Lower lobe of right lung (tissue), 2 donors: Measurements from ENCODE around the gene KAT2A. TPM values are rescaled to one million over a fixed set of nuclear protein-coding genes. Genes with fewer than 3 reads are reported as not detected.

Experiments
- ATAC-seq, 2 donors: fragments of 200-7000 bp; cut with Tn5 transposase; one replicate each; pipeline ENCODE4 v1.9.1; 2020 to 2022; ENCODE audit warnings: mild to moderate bottlenecking in 2 of 2, moderate library complexity in 2 of 2
- DNase-seq: peaks from one replicate; pipeline ENCODE4 v3.0.0-alpha.2; 2020
- H3K27ac ChIP-seq: fragments of 200-600 bp; one replicate; pipeline ENCODE4 v1.8.0; 2022
- H3K27me3 ChIP-seq: fragments of 200-600 bp; one replicate; pipeline ENCODE4 v1.8.0; 2022; ENCODE audit warnings: low read depth
- H3K36me3 ChIP-seq: fragments of 200-600 bp; one replicate; pipeline ENCODE4 v1.8.0; 2022; ENCODE audit warnings: mild to moderate bottlenecking
- H3K4me1 ChIP-seq: fragments of 200-600 bp; one replicate; pipeline ENCODE4 v1.8.0; 2022
- H3K4me3 ChIP-seq: fragments of 200-600 bp; one replicate; pipeline ENCODE4 v1.8.0; 2022; ENCODE audit warnings: mild to moderate bottlenecking
- H3K9me3 ChIP-seq: fragments of 200-600 bp; one replicate; pipeline ENCODE4 v1.8.0; 2022
- intact Hi-C: fragments of 100-400 bp; cut with DNase I; formaldehyde crosslinking; loops from one replicate; pipeline ENCODE4 v1.11.0; 2022
- total RNA-seq: library from RNA; stranded (reverse); fragmentation: NEBNext Ultra II Directional; extraction: Animal tissue kit (Norgen Biotek cat#: 25700); gene quantifications from one replicate; pipeline ENCODE4 v1.2.1, GENCODE V29; 2021
- TF ChIP-seq, protein P1 (sequence below): fragments of 200-600 bp; IDR thresholded peaks from one replicate; pipeline ENCODE4 v1.8.0; 2022; ENCODE audit warnings: antibody characterized with exemption, mild to moderate bottlenecking
- donor health status: DM: no; HTN: yes; CAD: no; lungs with severe emphysema.

Gene KAT2A
- total RNA-seq, 1 donor from 2014 or later: 41.6 TPM

DNA sequence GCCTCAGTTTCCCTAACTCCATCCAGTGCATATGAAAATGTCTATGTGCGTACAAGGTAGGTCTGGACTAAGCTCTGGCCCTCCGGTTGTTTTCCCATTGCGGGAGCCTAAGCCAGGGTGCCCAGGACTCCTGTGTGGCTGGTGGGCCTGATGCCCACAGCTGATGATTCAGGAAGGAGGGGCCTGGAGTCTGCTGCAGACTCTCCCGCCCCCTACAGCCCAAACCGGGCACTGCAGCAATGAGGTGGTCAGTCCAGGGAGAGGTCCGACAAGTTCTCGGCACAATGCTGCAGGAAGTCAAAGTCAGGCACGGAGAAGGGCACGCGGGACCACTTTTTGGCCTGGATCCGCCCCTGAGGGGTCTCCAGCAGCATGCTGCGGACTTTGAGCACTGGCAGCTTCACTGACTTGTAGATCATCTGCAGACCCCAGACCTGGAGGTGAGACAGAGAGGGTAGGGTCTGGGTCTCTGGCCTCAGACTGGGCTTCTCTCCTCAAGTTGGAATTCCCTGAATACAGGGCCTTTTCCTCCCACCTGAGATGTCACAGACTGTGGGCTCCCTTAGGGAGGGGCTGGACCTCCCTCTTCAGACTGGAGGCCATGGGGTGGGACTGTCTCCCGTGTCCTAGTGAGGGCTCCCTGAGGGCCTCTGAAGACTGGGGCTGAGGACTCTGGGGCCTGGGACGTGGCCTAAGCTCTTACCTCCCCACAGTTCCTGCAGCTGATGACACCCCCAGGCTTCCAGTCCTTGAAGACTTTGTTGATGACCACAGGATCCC, 19.5 kb downstream of the KAT2A start:
- Histone ChIP-seq H3K27me3 (peaks cover 17% of the 10 kb centered on the region), H3K27ac (no peak overlapping the region), H3K4me1 (peaks cover 8% of the 10 kb centered on the region), H3K9me3 (no peaks in the 10 kb centered on the region), H3K4me3 (no peak overlapping the region), H3K36me3 (peaks cover 27% of the 10 kb centered on the region)
- ATAC-seq: peak; percentile 73 to 86
- TF ChIP-seq, protein P1, sequence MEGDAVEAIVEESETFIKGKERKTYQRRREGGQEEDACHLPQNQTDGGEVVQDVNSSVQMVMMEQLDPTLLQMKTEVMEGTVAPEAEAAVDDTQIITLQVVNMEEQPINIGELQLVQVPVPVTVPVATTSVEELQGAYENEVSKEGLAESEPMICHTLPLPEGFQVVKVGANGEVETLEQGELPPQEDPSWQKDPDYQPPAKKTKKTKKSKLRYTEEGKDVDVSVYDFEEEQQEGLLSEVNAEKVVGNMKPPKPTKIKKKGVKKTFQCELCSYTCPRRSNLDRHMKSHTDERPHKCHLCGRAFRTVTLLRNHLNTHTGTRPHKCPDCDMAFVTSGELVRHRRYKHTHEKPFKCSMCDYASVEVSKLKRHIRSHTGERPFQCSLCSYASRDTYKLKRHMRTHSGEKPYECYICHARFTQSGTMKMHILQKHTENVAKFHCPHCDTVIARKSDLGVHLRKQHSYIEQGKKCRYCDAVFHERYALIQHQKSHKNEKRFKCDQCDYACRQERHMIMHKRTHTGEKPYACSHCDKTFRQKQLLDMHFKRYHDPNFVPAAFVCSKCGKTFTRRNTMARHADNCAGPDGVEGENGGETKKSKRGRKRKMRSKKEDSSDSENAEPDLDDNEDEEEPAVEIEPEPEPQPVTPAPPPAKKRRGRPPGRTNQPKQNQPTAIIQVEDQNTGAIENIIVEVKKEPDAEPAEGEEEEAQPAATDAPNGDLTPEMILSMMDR: peak; percentile 86
- DNase-seq: peak; percentile 80
- intact Hi-C loops: no loop called here

DNA sequence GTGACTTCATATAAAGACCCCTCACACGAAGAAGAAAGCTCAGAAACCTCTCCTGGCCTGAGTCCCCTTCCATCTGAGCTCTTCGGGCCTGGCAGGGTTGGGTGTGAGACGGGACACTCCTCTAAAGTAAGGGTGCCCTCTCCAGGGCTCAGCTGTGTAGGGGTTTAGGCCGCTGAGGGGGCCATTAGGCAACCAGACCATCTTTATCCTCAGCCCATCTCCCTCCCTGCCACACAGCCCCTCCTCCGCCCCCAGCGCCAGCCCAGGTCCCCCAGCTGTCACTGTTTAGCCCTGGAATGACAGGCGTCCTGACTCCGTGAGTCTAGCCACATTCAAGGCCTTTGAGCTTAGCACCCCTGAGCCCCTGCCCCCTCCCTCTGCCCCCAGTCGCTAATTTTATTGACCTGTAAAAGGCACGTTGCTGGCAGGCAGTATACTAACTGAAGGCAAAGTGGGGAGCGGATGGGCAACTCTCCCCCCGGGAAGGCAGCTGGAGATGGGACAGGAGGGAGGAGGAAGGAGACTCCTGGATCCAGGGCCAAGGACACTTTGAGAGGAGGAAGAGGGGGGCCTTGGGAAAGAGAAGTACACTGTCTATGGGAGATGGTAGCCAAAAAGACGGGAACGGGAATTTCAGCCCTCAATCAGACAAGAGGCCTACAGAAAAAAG, 22.3 kb downstream of the KAT2A start:
- intact Hi-C loops: no loop called here
- ATAC-seq: no peak
- no peak for DNase-seq
- TF ChIP-seq, protein P1: no peak
- peaks cover 6% of the 10 kb centered on the region for H3K36me3 ChIP-seq
- peaks cover 8% of the 10 kb centered on the region for H3K4me1 ChIP-seq
- no peaks in the 10 kb centered on the region for H3K9me3 ChIP-seq
- no peak overlapping the region for H3K27ac ChIP-seq
- H3K4me3 ChIP-seq: no peak overlapping the region
- peaks cover 27% of the 10 kb centered on the region for H3K27me3 ChIP-seq

DNA sequence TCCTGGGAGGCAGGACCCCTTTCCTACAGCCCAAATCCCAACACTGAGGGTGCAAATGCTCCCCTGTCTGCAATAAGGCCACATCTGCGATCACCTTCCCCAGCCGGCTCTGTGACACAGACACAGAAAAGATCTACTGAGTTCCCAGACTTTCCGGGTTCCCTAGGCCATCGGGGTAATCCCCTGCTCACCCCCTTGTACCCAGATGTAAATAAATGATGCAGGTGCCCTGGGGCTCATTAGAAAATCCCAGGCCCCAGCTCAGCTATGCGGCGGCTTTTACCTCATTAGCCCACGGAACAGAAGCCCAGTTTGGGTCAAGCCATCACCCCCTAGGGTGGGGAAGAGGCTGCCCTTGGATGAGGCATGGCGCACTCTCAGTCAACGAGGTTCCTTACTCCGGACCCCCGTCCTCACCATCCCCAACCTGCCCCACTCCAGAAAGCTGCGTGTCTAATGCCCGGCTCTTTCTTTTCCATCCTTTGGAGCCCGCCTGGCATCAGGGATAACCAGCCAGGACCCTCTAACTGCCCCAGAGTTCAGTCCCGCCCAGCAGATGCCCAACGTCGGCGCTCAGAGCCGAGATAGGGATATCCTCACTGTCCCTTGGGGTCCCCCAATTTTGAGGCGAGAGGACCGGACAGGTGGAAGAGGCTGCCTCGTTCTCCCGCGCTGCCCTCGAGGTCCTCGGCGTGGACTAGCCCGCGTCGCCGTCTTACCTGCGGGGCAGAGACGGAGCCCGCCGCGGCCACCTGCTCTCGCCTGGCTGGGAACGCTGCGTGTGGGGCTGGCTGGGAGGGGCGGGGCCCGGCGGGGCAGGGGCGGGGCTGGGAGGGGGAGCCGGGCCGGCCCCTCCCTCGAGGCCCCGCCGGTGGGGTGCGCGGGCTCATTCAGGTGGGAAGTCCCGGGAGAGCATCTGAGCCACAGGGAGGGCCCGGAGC, 23.2 kb downstream of the KAT2A start, which contains the start of gene ZNF385C:
Gene ZNF385C (minus strand): TSS at position 783 of the 941 bp plus-strand sequence. CDS start 35,417 bp downstream, outside the sequence.
- no peak for DNase-seq
- TF ChIP-seq, protein P1: no peak
- Histone ChIP-seq H3K27ac (no peak within 1 kb of the TSS), H3K4me1 (peaks cover 8% of the 10 kb centered on the region), H3K36me3 (peaks cover under 1% of the 10 kb centered on the region), H3K9me3 (no peaks in the 10 kb centered on the region), H3K27me3 (peaks cover 27% of the 10 kb centered on the region), H3K4me3 (peak within 1 kb of the TSS; percentile 32)
- peak; percentile 46 to 72 for ATAC-seq
- intact Hi-C loops: no loop called here

DNA sequence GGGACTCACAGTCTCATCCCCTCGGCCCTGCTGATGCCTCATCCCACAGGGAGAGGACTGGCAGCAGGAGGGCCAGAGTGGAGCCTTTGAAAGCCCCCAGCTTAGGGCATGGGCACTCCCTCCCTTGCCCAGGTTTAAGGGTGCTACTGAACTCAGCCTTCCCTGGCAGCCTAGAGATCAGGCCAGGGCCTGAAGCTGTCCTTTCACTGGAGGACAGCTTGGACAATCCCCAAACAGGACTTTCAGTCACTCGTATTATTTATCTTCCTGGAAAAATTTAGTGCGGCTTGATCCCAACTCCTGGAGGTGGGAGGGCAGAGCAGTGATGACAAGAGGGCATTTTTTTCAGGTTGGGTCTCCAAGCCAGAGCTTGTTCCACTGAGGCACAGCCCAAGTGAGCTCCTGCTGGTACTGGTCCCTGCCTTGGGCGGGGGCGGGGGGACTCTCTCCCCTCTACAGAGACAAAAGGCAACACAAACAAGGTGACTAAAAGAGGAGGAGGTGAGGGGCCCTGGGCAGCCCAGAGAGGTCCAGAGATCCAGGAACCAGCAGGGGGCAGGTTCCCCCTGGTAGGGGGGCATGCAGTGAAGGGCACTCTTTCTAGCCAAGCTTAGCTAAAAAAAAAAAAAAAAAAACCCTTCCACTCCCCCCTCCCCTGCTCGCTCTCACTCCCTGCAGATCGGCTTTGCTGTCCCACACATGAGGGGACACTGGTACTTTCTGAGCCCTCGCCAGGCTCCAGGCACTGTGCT, 24.6 kb downstream of the KAT2A start:
- Histone ChIP-seq H3K9me3 (no peaks in the 10 kb centered on the region), H3K4me3 (no peak overlapping the region), H3K27ac (no peak overlapping the region), H3K4me1 (peaks cover 8% of the 10 kb centered on the region), H3K36me3 (no peaks in the 10 kb centered on the region), H3K27me3 (peaks cover 27% of the 10 kb centered on the region)
- intact Hi-C loops: no loop called here
- ATAC-seq (no peak), DNase-seq (no peak)
- TF ChIP-seq, protein P1: no peak
